GM18909 (cell line): Measurements from ENCODE around the gene GOSR2.

Experiments used
- ATAC-seq: cut with Tn5 transposase; IDR thresholded peaks from one replicate; pipeline ENCODE4 v1.9.1; 2021; ENCODE audit warnings: mild to moderate bottlenecking; ENCODE audit not compliant: unreplicated experiment, poor library complexity

Gene GOSR2

GRCh38 chr17:46958041-46958591 lies 35.2 kb downstream of the GOSR2 start:
- ATAC-seq, result no peak

- no peak for ATAC-seq
Observed at GRCh38 chr17:46960152-46960551, 37.2 kb downstream of the GOSR2 start.

GRCh38 chr17:46962374-46962790 lies 39.4 kb downstream of the GOSR2 start:
- no peak for ATAC-seq

- ATAC-seq, result no peak
Observed at GRCh38 chr17:46963571-46963970, 40.6 kb downstream of the GOSR2 start.

- ATAC-seq, result no peak
Observed at GRCh38 chr17:46964315-46965265, 41.6 kb downstream of the GOSR2 start.

- ATAC-seq, result no peak
Observed at GRCh38 chr17:46968224-46968834, 45.4 kb downstream of the GOSR2 start.

GRCh38 chr17:46968896-46969295 lies 45.9 kb downstream of the GOSR2 start:
- no peak for ATAC-seq

GRCh38 chr17:46971647-46972300 lies 48.8 kb downstream of the GOSR2 start:
- no peak for ATAC-seq

GRCh38 chr17:46972346-46972745 lies 49.4 kb downstream of the GOSR2 start:
- no peak for ATAC-seq

GRCh38 chr17:46974086-46974485 lies 51.1 kb downstream of the GOSR2 start:
- no peak for ATAC-seq

- no peak for ATAC-seq
Observed at GRCh38 chr17:46975287-46975686, 52.3 kb downstream of the GOSR2 start.

- ATAC-seq, result no peak
Observed at GRCh38 chr17:46976626-46977270, 53.8 kb downstream of the GOSR2 start.

GRCh38 chr17:46977348-46977747 lies 54.4 kb downstream of the GOSR2 start:
- ATAC-seq, result no peak

- no peak for ATAC-seq
Observed at GRCh38 chr17:46977750-46978488, 55.0 kb downstream of the GOSR2 start.

GRCh38 chr17:46978489-46979146 lies 55.7 kb downstream of the GOSR2 start:
- ATAC-seq, result no peak

- ATAC-seq, result no peak
Observed at GRCh38 chr17:46979147-46979863, 56.3 kb downstream of the GOSR2 start, which contains the start of gene RPRML. Gene RPRML (minus strand): TSS chr17:46979253. CDS start chr17:46979007, 246 bp downstream.

GRCh38 chr17:46982577-46982976 lies 59.6 kb downstream of the GOSR2 start:
- ATAC-seq, result no peak

- no peak for ATAC-seq
Observed at GRCh38 chr17:46983782-46984181, 60.8 kb downstream of the GOSR2 start.
